ENCODE data around the gene FAM120A.
"Not testable (repeated sequence)": the region's sequence is repeated elsewhere in the genome, so short reads cannot be mapped to it uniquely, and the experiment has no call there.

GRCh38 chr9:93512170-93512812 lies 60.8 kb downstream of the FAM120A start:
- not testable (repeated sequence) for TF ChIP-seq CTCF, POLR2A, POLR2AphosphoS5, EP300 (IDR thresholded peaks at IDR 0.05)

Data from sigmoid colon (tissue), 4 donors.